ENCODE measurements around the gene ULK1. TPM values are rescaled to one million over a fixed set of nuclear protein-coding genes. Genes with fewer than 3 reads are reported as not detected.

The ULK1 gene
- total RNA-seq = 10 to 100 TPM; 14.9 to 18.3 TPM

DNA sequence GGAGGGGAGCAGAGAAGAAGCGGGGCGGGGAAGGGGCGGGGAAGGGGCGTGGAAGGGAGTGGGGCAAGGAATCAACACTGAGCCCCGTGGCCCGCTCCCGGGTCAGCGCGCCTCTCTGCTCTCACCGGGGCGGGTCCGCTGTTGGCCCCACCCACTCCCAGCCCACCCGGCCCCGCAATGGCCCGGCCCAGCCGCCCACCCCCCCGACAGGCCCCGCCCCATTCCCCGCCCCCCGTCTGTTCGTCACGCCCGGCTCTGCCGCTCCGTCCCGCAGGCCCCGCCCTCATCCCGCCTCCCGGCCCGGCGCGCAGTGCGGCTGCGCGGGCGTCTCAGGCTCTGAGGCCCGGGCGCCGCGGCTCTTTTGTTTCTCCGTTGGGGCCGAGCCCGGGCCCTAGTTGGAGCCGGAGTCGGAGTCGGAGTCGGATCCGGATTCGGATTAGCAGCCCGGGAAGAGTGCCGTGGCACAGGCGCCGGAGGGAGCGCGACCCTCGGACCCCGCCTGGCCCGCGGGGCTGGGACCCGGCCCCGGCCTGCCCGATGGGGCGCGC, at the start of gene ULK1:
TSS of gene ULK1 (plus strand) at position 310 of the 548 bp plus-strand sequence. CDS start 380 bp downstream, outside the sequence.
- POLR2A ChIA-PET = no interaction called here
- CTCF ChIA-PET = no interaction called here

GRCh38 chr12:131844656-131845055, 49.8 kb upstream of the ULK1 start:
- ChIA-PET POLR2A (no interaction called here), CTCF (no interaction called here)

DNA sequence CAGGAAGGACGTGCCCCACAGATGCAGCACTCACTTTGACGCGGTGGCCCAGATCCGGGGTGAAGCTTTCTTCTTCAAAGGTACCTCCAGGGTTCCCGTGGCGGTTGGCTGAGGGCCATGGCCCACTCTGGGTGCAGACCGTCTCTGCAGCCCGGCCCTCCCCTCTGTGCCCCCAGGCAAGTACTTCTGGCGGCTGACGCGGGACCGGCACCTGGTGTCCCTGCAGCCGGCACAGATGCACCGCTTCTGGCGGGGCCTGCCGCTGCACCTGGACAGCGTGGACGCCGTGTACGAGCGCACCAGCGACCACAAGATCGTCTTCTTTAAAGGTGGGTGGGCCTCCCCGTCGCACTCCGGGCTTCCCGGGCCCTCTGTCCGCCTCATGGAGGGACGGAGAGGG, 49.3 kb upstream of the ULK1 start:
- POLR2A ChIA-PET = no interaction called here
- CTCF ChIA-PET = no interaction called here

- ChIA-PET CTCF (no interaction called here), POLR2A (no interaction called here)
These were observed 47.0 kb upstream of the ULK1 start for GRCh38 chr12:131847456-131847855.

DNA sequence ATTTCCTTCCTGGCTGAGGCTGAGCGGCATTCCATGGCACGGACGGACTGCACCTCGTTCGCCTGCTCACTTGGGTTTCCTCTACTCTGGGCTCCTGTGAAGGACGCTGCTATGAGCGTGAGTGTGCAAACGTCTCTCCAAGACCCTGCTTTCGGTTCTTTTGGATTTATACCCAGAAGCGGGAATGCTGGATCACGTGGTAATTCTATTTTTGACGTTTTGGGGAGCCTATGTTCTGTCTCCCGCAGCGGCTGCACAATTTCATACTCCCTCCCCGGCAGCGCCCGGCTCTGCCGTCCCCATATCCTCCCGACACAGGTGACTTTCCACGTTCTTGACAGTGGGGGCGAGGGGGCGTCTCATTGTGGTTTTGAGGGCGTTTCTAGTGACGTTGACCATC, 45.7 kb upstream of the ULK1 start:
- ChIA-PET POLR2A (no interaction called here), CTCF (no interaction called here)

GRCh38 chr12:131849700-131850553, 44.5 kb upstream of the ULK1 start:
- ChIA-PET POLR2A (no interaction called here), CTCF (no interaction called here)

DNA sequence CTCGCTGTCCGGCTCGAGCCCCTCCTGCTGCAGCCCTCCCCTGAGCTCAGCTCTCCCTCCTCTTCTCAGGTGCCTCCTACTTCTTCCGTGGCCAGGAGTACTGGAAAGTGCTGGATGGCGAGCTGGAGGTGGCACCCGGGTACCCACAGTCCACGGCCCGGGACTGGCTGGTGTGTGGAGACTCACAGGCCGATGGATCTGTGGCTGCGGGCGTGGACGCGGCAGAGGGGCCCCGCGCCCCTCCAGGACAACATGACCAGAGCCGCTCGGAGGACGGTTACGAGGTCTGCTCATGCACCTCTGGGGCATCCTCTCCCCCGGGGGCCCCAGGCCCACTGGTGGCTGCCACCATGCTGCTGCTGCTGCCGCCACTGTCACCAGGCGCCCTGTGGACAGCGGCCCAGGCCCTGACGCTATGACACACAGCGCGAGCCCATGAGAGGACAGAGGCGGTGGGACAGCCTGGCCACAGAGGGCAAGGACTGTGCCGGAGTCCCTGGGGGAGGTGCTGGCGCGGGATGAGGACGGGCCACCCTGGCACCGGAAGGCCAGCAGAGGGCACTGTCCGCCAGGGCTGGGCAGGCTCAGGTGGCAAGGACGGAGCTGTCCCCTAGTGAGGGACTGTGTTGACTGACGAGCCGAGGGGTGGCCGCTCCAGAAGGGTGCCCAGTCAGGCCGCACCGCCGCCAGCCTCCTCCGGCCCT, 43.4 kb upstream of the ULK1 start:
- ChIA-PET CTCF (no interaction called here), POLR2A (no interaction called here)

DNA sequence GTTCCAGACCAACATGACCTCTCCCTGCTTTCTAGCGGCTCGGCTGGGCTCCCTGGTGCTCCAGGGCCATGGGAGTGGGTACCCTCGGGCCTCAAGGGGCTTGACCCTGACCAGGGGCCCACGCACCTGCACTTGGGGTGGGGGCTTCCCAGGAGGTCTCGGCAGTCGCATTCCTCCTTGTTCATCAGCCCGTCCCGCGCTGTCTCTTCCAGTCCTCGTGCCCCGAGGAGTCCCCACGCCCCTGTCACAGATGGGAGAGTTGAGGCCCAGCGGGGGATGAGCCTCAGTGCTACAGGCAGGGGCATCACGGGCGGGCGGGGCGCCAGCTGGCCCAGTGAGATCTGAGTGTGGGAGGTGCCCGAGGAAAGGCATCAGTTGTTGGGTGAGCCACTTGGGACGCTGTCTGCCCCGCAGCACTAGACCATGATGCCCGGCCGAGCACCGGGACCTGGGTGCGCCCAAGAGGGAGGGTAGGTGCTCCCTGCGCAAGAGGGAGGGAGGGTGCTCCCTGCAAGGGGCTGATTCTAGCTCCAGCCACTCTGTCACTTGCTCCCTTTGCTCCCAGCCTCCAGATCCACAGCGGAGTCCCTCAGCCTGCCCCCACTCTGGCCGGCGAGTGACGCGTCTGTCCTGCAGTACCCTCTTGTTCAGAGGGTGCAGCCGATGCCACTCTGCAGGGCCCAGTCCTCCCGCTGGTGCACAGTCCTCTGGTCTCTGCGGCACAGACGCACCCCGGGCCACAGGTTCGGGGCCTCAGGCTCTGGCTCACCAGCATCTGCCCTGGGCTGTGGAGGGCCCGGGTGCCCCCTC, 42.5 kb upstream of the ULK1 start:
- POLR2A ChIA-PET = no interaction called here
- CTCF ChIA-PET = no interaction called here

GRCh38 chr12:131852551-131853299, 41.7 kb upstream of the ULK1 start:
- ChIA-PET CTCF (no interaction called here), POLR2A (no interaction called here)

GRCh38 chr12:131853832-131854797, 40.3 kb upstream of the ULK1 start:
- POLR2A ChIA-PET = no interaction called here
- CTCF ChIA-PET = interaction anchor here (0.7 kb wide), 2 partner anchors 8 to 94 kb away, joined by 4 to 5 read pairs; no protein-coding TSS in a partner anchor

GRCh38 chr12:131854861-131855476, 39.5 kb upstream of the ULK1 start:
- CTCF ChIA-PET = no interaction called here
- POLR2A ChIA-PET = no interaction called here

GRCh38 chr12:131855521-131856142, 38.8 kb upstream of the ULK1 start:
- POLR2A ChIA-PET = no interaction called here

DNA sequence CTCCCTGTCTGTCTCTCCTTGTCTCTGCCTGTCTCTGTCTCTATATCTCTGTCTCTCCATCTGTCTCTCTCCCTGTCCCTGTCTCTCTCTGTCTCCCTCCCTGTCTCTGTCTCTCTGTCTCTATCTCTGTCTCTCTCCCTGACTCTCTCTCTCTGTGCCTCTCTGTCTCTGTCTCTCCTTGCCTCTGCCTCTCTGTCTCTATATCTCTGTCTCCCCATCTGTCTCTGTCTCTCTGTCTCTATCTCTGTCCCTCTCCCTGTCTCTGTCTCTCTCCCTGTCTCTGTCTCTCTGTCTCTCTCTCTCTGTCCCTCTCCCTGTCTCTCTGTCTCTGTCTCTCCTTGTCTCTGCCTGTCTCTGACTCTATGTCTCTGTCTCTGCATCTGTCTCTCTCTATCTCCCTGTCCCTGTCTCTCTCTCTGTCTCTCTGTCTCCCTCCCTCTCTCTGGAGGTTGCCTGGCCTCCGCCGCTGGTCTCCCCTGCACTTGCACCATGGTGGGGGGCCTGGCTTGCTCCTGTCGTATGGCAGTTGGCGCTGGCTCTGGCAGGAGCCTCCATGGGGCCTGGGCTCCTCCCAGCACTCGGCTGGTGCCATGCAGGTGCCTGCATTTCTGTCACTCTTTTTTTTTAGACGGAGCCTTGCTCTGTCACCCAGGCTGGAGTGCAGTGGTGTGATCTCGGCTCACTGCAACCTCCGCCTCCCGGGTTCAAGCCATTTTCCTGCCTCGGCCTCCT, 37.9 kb upstream of the ULK1 start:
- ChIA-PET POLR2A (no interaction called here), CTCF (no interaction called here)

More at GRCh38 chr12:131855521-131856142, 38.8 kb upstream of the ULK1 start:
- CTCF ChIA-PET = no interaction called here

DNA sequence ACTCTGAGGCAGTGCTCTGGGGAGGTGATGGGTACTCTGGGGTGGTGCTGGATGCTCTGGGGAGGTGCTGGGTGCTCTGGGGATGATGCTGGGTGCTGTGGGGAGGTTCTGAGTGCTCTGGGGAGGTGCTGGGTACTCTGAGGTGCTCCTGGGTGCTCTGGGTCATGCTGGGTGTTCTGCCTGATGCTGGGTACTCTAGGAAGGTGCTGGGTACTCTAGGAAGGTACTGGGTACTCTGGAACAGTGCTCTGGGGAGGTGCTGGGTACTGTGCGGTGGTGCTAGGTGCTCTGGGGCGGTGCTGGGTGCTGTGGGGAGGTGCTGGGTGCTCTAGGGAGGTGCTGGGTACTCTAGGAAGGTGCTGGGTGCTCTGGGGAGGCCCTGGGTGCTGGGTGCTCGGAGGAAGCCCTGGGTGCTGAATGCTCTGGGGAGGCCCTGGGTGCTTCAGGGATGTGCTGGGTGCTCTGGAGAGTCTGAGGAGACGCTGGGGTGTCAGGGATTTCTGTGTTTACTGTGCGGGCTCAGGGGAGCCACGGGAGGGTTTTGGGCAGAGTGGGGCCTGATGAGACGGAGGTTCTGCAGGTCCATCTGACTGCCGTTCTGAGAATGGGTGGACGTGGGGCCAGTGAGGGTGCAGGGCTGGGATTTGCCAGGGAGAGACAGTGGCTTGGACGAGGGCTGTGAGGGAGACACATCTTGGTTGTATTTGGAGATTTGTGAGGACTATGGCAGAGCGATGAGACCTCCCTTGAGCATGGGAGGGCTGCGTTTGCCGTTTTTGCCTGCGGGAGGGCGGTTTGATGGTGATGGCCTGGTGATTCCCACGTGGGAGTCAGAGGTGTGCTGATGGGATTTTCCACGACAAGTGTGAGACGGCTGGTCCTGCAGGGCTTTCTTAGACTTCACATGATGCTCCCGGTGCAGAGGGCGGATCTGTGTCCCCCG, 36.2 kb upstream of the ULK1 start:
- POLR2A ChIA-PET = no interaction called here

DNA sequence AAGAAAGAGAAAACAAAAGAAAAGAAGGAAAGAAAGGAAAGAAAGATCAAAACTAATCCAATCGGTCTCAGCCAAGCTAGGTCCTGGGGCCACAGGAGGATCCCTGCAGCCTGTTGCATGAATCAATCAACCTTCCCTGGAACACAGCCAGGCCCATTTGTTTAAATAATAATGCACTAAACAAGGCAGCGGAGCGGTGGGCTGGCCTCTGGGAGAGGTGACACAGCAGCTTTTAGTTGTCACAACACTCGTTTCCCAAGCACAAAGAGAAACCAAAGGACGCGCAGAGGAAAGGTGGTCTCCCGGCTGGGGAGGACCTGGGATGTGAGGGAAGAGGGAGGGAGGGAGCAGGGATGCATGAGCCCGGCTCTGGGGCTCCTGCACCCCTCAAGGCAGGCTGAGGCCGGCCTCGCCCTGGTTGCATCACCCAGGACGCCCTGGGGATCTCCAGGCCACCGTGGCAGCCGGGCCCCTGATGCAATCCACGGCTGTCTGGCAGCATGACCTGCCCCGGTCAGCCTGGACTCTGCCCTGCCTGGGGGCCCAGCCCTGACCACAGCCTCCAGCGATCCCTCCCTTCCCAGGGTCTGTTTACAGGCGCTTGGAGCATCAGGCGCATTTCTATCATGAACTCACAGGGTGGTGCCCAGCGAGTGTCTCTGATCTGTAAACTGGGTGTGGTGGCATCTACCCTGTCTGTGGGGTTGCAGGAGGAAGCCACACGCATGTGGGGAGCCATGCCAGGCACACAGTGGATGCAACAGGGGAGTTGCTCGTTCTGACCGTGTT, 33.8 kb upstream of the ULK1 start:
- ChIA-PET CTCF (no interaction called here), POLR2A (no interaction called here)

More for the DNA sequence above, 36.2 kb upstream of the ULK1 start:
- CTCF ChIA-PET = no interaction called here
